T-helper 1 cell treated with Interleukin-12 subunit alpha and Interleukin-12 subunit beta and Interleukin-4 antibody, amounts not matched to agents 30 μg/mL and 1 μg/mL, for 36 hours (primary cell): ENCODE measurements around the gene XPA.
"Not testable (repeated sequence)": the region's sequence is repeated elsewhere in the genome, so short reads cannot be mapped to it uniquely, and the experiment has no call there.

Experiments
- H3K27ac Mint-ChIP-seq: one replicate; pipeline ENCODE4 v1.8.0; 2021; ENCODE audit warnings: mild to moderate bottlenecking, mixed read lengths
- H3K27me3 Mint-ChIP-seq: one replicate; pipeline ENCODE4 v1.8.0; 2021; ENCODE audit warnings: low read depth, mixed read lengths
- H3K36me3 Mint-ChIP-seq: one replicate; pipeline ENCODE4 v1.8.0; 2021; ENCODE audit warnings: low read depth, mixed read lengths
- H3K4me1 Mint-ChIP-seq: one replicate; pipeline ENCODE4 v1.8.0; 2021; ENCODE audit warnings: low read depth, mixed read lengths
- H3K4me3 Mint-ChIP-seq: one replicate; pipeline ENCODE4 v1.8.0; 2021; ENCODE audit warnings: mild to moderate bottlenecking, moderate library complexity, mixed read lengths
- H3K9me3 Mint-ChIP-seq: one replicate; pipeline ENCODE4 v1.8.0; 2021; ENCODE audit warnings: mixed read lengths

The XPA gene

GRCh38 chr9:97696803-97697601 lies at the start of gene XPA:
Gene XPA (minus strand): TSS chr9:97697340. CDS start chr9:97697292, 48 bp downstream.
- Mint-ChIP-seq H3K27me3 (no peaks in the 10 kb centered on the region), H3K36me3 (peaks cover 12% of the 10 kb centered on the region), H3K4me3 (peak within 1 kb of the TSS; percentile 83), H3K27ac (peak within 1 kb of the TSS; percentile 85), H3K9me3 (no peaks in the 10 kb centered on the region), H3K4me1 (peaks cover 44% of the 10 kb centered on the region)

- peaks cover 6% of the 10 kb centered on the region for H3K4me1 Mint-ChIP-seq
- H3K9me3 Mint-ChIP-seq: peaks cover 3% of the 10 kb centered on the region
- H3K27me3 Mint-ChIP-seq: peaks cover 74% of the 10 kb centered on the region
- no peak overlapping the region for H3K4me3 Mint-ChIP-seq
- no peaks in the 10 kb centered on the region for H3K36me3 Mint-ChIP-seq
- no peak overlapping the region for H3K27ac Mint-ChIP-seq
These were observed 47.9 kb upstream of the XPA start for GRCh38 chr9:97744710-97745708.

GRCh38 chr9:97744025-97744424 lies 46.9 kb upstream of the XPA start:
- not testable (repeated sequence) for H3K36me3 Mint-ChIP-seq, H3K27ac Mint-ChIP-seq, H3K4me3 Mint-ChIP-seq, H3K4me1 Mint-ChIP-seq, H3K9me3 Mint-ChIP-seq
- H3K27me3 Mint-ChIP-seq: peaks cover 77% of the 10 kb centered on the region

GRCh38 chr9:97742545-97742944 lies 45.4 kb upstream of the XPA start:
- Mint-ChIP-seq H3K27ac (no peak overlapping the region), H3K27me3 (peaks cover 86% of the 10 kb centered on the region), H3K4me3 (no peak overlapping the region), H3K4me1 (peaks cover 6% of the 10 kb centered on the region), H3K9me3 (peaks cover 3% of the 10 kb centered on the region), H3K36me3 (no peaks in the 10 kb centered on the region)

- Mint-ChIP-seq H3K36me3 (no peaks in the 10 kb centered on the region), H3K27ac (no peak overlapping the region), H3K9me3 (peaks cover 3% of the 10 kb centered on the region), H3K27me3 (peaks cover 80% of the 10 kb centered on the region), H3K4me1 (peaks cover 6% of the 10 kb centered on the region), H3K4me3 (no peak overlapping the region)
These were observed 44.8 kb upstream of the XPA start for GRCh38 chr9:97741947-97742346.

GRCh38 chr9:97740848-97741821 lies 44.0 kb upstream of the XPA start:
- peaks cover 72% of the 10 kb centered on the region for H3K27me3 Mint-ChIP-seq
- H3K36me3 Mint-ChIP-seq: no peaks in the 10 kb centered on the region
- H3K27ac Mint-ChIP-seq: no peak overlapping the region
- peak overlapping the region; percentile 36 for H3K4me3 Mint-ChIP-seq
- H3K4me1 Mint-ChIP-seq: peaks cover 6% of the 10 kb centered on the region
- H3K9me3 Mint-ChIP-seq: peaks cover 3% of the 10 kb centered on the region

GRCh38 chr9:97737429-97737828 lies 40.3 kb upstream of the XPA start:
- H3K36me3 Mint-ChIP-seq: no peaks in the 10 kb centered on the region
- peaks cover under 1% of the 10 kb centered on the region for H3K9me3 Mint-ChIP-seq
- peaks cover 46% of the 10 kb centered on the region for H3K27me3 Mint-ChIP-seq
- H3K4me3 Mint-ChIP-seq: no peak overlapping the region
- H3K27ac Mint-ChIP-seq: no peak overlapping the region
- H3K4me1 Mint-ChIP-seq: peaks cover 6% of the 10 kb centered on the region

GRCh38 chr9:97735070-97735600 lies 38.0 kb upstream of the XPA start:
- Mint-ChIP-seq H3K27me3 (peaks cover 31% of the 10 kb centered on the region), H3K4me3 (no peak overlapping the region), H3K9me3 (no peaks in the 10 kb centered on the region), H3K36me3 (no peaks in the 10 kb centered on the region), H3K4me1 (no peaks in the 10 kb centered on the region), H3K27ac (no peak overlapping the region)

GRCh38 chr9:97726716-97727115 lies 29.6 kb upstream of the XPA start:
- Mint-ChIP-seq H3K4me1 (no peaks in the 10 kb centered on the region), H3K4me3 (no peak overlapping the region), H3K9me3 (no peaks in the 10 kb centered on the region), H3K27me3 (peaks cover 44% of the 10 kb centered on the region), H3K27ac (no peak overlapping the region), H3K36me3 (no peaks in the 10 kb centered on the region)

- H3K27ac Mint-ChIP-seq: no peak overlapping the region
- H3K4me1 Mint-ChIP-seq: peaks cover 1% of the 10 kb centered on the region
- no peak overlapping the region for H3K4me3 Mint-ChIP-seq
- peaks cover 65% of the 10 kb centered on the region for H3K27me3 Mint-ChIP-seq
- H3K36me3 Mint-ChIP-seq: peaks cover 1% of the 10 kb centered on the region
- H3K9me3 Mint-ChIP-seq: peaks cover 12% of the 10 kb centered on the region
These were observed 26.7 kb upstream of the XPA start for GRCh38 chr9:97723819-97724218.

- Mint-ChIP-seq H3K4me3 (no peak overlapping the region), H3K4me1 (peaks cover 5% of the 10 kb centered on the region), H3K27ac (no peak overlapping the region), H3K36me3 (peaks cover 3% of the 10 kb centered on the region), H3K27me3 (peaks cover 72% of the 10 kb centered on the region), H3K9me3 (peaks cover 13% of the 10 kb centered on the region)
These were observed 25.2 kb upstream of the XPA start for GRCh38 chr9:97722331-97722730.

- no peak overlapping the region for H3K27ac Mint-ChIP-seq
- H3K4me3 Mint-ChIP-seq: no peak overlapping the region
- peaks cover 13% of the 10 kb centered on the region for H3K9me3 Mint-ChIP-seq
- peaks cover 3% of the 10 kb centered on the region for H3K36me3 Mint-ChIP-seq
- H3K4me1 Mint-ChIP-seq: peaks cover 6% of the 10 kb centered on the region
- peaks cover 71% of the 10 kb centered on the region for H3K27me3 Mint-ChIP-seq
These were observed 24.3 kb upstream of the XPA start for GRCh38 chr9:97721396-97721795.

GRCh38 chr9:97717866-97718265 lies 20.7 kb upstream of the XPA start:
- Mint-ChIP-seq H3K4me1 (peaks cover 19% of the 10 kb centered on the region), H3K36me3 (peaks cover 3% of the 10 kb centered on the region), H3K27ac (no peak overlapping the region), H3K9me3 (peaks cover 13% of the 10 kb centered on the region), H3K27me3 (peaks cover 47% of the 10 kb centered on the region), H3K4me3 (no peak overlapping the region)
